ENCODE measurements around the gene ATP2B2.

Gene ATP2B2

DNA sequence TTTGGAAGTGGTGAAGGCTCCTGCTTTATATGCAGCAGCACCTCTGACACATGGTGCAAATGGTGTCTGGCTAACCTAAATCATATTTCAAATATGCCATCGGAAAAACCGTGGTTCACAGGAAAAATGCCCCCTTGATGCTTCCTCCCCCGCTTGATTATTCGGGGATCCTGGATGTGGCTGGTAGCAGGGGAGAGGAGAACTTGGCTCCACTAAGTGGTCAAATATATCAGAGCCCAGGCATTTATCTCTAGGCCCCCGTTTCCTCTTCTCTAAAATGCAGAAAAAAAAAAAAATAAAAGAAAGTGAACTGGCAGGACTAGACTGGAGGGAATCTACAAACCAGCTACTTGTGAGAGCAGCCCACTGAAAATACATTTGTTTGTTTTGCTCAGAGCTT is 18.2 kb upstream of the ATP2B2 start:
- no peak for TF ChIP-seq TCF4 (CRISPR knock-in tag; IDR thresholded peaks at IDR 0.05; ENCODE audit: borderline replicate concordance)
- no peak for TF ChIP-seq ISL1 (CRISPR knock-in tag; IDR thresholded peaks at IDR 0.05)
- TF ChIP-seq ZNF565 (CRISPR knock-in tag; conservative IDR thresholded peaks at IDR 0.05; ENCODE audit: low read depth) = no peak
- TF ChIP-seq ARNTL (CRISPR knock-in tag; IDR thresholded peaks at IDR 0.05; ENCODE audit: borderline replicate concordance, low read depth) = no peak
- no peak for TF ChIP-seq GLIS3 (CRISPR knock-in tag; IDR thresholded peaks at IDR 0.05)
- no peak for TF ChIP-seq PPARA (CRISPR knock-in tag; IDR thresholded peaks at IDR 0.05; ENCODE audit: borderline replicate concordance)
- no peak for TF ChIP-seq OSR1 (CRISPR knock-in tag; IDR thresholded peaks at IDR 0.05)
- TF ChIP-seq ESRRG (CRISPR knock-in tag; IDR thresholded peaks at IDR 0.05) = no peak
- no peak for TF ChIP-seq BACH2 (CRISPR knock-in tag; IDR thresholded peaks at IDR 0.05; ENCODE audit: borderline replicate concordance)
- no peak for TF ChIP-seq ZNF8 (CRISPR knock-in tag; IDR thresholded peaks at IDR 0.05)
- TF ChIP-seq ZC3H10 (CRISPR knock-in tag; IDR thresholded peaks at IDR 0.05) = no peak
- TF ChIP-seq RARB (CRISPR knock-in tag; IDR thresholded peaks at IDR 0.05) = no peak
- TF ChIP-seq, protein P1, sequence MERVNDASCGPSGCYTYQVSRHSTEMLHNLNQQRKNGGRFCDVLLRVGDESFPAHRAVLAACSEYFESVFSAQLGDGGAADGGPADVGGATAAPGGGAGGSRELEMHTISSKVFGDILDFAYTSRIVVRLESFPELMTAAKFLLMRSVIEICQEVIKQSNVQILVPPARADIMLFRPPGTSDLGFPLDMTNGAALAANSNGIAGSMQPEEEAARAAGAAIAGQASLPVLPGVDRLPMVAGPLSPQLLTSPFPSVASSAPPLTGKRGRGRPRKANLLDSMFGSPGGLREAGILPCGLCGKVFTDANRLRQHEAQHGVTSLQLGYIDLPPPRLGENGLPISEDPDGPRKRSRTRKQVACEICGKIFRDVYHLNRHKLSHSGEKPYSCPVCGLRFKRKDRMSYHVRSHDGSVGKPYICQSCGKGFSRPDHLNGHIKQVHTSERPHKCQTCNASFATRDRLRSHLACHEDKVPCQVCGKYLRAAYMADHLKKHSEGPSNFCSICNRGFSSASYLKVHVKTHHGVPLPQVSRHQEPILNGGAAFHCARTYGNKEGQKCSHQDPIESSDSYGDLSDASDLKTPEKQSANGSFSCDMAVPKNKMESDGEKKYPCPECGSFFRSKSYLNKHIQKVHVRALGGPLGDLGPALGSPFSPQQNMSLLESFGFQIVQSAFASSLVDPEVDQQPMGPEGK (CRISPR knock-in tag; IDR thresholded peaks at IDR 0.05; ENCODE audit: borderline replicate concordance) = no peak
- TF ChIP-seq, protein P2, sequence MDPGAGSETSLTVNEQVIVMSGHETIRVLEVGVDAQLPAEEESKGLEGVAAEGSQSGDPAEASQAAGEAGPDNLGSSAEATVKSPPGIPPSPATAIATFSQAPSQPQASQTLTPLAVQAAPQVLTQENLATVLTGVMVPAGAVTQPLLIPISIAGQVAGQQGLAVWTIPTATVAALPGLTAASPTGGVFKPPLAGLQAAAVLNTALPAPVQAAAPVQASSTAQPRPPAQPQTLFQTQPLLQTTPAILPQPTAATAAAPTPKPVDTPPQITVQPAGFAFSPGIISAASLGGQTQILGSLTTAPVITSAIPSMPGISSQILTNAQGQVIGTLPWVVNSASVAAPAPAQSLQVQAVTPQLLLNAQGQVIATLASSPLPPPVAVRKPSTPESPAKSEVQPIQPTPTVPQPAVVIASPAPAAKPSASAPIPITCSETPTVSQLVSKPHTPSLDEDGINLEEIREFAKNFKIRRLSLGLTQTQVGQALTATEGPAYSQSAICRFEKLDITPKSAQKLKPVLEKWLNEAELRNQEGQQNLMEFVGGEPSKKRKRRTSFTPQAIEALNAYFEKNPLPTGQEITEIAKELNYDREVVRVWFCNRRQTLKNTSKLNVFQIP (CRISPR knock-in tag; IDR thresholded peaks at IDR 0.05; ENCODE audit: borderline replicate concordance, low read depth) = no peak
- TF ChIP-seq, protein P3, sequence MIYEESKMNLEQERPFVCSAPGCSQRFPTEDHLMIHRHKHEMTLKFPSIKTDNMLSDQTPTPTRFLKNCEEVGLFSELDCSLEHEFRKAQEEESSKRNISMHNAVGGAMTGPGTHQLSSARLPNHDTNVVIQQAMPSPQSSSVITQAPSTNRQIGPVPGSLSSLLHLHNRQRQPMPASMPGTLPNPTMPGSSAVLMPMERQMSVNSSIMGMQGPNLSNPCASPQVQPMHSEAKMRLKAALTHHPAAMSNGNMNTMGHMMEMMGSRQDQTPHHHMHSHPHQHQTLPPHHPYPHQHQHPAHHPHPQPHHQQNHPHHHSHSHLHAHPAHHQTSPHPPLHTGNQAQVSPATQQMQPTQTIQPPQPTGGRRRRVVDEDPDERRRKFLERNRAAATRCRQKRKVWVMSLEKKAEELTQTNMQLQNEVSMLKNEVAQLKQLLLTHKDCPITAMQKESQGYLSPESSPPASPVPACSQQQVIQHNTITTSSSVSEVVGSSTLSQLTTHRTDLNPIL (CRISPR knock-in tag; IDR thresholded peaks at IDR 0.05; ENCODE audit: low read depth) = no peak
- TF ChIP-seq, protein P4, sequence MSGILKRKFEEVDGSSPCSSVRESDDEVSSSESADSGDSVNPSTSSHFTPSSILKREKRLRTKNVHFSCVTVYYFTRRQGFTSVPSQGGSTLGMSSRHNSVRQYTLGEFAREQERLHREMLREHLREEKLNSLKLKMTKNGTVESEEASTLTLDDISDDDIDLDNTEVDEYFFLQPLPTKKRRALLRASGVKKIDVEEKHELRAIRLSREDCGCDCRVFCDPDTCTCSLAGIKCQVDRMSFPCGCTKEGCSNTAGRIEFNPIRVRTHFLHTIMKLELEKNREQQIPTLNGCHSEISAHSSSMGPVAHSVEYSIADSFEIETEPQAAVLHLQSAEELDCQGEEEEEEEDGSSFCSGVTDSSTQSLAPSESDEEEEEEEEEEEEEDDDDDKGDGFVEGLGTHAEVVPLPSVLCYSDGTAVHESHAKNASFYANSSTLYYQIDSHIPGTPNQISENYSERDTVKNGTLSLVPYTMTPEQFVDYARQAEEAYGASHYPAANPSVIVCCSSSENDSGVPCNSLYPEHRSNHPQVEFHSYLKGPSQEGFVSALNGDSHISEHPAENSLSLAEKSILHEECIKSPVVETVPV (CRISPR knock-in tag; IDR thresholded peaks at IDR 0.05) = no peak
- no peak for TF ChIP-seq TOX (CRISPR knock-in tag; IDR thresholded peaks at IDR 0.05; ENCODE audit: borderline replicate concordance)
- no peak for TF ChIP-seq ZNF70 (CRISPR knock-in tag; IDR thresholded peaks at IDR 0.05)
- ATAC-seq = no peak

DNA sequence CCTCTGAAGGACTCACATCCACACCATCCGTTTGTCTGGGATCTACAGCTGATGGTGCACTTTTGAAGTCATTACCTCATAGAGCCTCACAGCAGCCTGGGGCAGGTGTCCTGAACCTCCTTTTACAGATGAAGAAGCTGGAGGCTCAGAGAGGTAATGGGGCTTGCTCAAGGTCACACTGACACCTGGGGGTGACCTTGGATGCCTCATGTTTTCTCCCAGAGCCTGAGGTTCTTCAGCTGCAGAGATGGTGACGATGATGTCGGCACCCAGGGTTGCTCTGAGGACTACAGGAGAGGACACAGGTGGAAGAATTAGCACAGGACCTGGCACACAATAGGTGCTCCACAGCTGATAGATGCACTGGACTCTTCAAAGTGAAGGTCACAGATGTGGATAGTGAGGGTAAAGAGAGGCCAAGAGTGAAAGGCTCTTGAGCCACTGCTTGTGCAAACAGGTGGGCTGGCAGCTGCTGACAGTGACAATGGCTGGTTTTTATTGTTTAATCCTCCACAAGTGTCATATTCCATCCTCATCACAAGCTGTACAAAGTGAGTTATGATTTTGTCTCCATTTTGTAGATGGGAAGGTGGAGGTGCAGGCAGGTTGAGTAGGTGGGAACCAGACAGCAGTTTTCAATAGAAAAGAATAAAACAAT is 17.4 kb upstream of the ATP2B2 start:
- ATAC-seq = no peak
- no peak for TF ChIP-seq ISL1 (CRISPR knock-in tag; IDR thresholded peaks at IDR 0.05)
- no peak for TF ChIP-seq ZFP30 (CRISPR knock-in tag; IDR thresholded peaks at IDR 0.05)
- no peak for TF ChIP-seq BACH2 (CRISPR knock-in tag; IDR thresholded peaks at IDR 0.05; ENCODE audit: borderline replicate concordance)
- TF ChIP-seq RARB (CRISPR knock-in tag; IDR thresholded peaks at IDR 0.05) = no peak
- TF ChIP-seq ESRRG (CRISPR knock-in tag; IDR thresholded peaks at IDR 0.05) = no peak
- TF ChIP-seq PPARA (CRISPR knock-in tag; IDR thresholded peaks at IDR 0.05; ENCODE audit: borderline replicate concordance) = no peak
- TF ChIP-seq, protein P4 (CRISPR knock-in tag; IDR thresholded peaks at IDR 0.05) = no peak
- TF ChIP-seq, protein P5, sequence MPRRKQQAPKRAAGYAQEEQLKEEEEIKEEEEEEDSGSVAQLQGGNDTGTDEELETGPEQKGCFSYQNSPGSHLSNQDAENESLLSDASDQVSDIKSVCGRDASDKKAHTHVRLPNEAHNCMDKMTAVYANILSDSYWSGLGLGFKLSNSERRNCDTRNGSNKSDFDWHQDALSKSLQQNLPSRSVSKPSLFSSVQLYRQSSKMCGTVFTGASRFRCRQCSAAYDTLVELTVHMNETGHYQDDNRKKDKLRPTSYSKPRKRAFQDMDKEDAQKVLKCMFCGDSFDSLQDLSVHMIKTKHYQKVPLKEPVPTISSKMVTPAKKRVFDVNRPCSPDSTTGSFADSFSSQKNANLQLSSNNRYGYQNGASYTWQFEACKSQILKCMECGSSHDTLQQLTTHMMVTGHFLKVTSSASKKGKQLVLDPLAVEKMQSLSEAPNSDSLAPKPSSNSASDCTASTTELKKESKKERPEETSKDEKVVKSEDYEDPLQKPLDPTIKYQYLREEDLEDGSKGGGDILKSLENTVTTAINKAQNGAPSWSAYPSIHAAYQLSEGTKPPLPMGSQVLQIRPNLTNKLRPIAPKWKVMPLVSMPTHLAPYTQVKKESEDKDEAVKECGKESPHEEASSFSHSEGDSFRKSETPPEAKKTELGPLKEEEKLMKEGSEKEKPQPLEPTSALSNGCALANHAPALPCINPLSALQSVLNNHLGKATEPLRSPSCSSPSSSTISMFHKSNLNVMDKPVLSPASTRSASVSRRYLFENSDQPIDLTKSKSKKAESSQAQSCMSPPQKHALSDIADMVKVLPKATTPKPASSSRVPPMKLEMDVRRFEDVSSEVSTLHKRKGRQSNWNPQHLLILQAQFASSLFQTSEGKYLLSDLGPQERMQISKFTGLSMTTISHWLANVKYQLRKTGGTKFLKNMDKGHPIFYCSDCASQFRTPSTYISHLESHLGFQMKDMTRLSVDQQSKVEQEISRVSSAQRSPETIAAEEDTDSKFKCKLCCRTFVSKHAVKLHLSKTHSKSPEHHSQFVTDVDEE (CRISPR knock-in tag; IDR thresholded peaks at IDR 0.05) = no peak
- TF ChIP-seq, protein P3 (CRISPR knock-in tag; IDR thresholded peaks at IDR 0.05; ENCODE audit: low read depth) = no peak
- no peak for TF ChIP-seq CSDC2 (CRISPR knock-in tag; IDR thresholded peaks at IDR 0.05)
- no peak for TF ChIP-seq TCF4 (CRISPR knock-in tag; IDR thresholded peaks at IDR 0.05; ENCODE audit: borderline replicate concordance)
- no peak for TF ChIP-seq ZC3H10 (CRISPR knock-in tag; IDR thresholded peaks at IDR 0.05)
- no peak for TF ChIP-seq OSR1 (CRISPR knock-in tag; IDR thresholded peaks at IDR 0.05)
- TF ChIP-seq, protein P1 (CRISPR knock-in tag; IDR thresholded peaks at IDR 0.05; ENCODE audit: borderline replicate concordance) = no peak
- no peak for TF ChIP-seq TOX (CRISPR knock-in tag; IDR thresholded peaks at IDR 0.05; ENCODE audit: borderline replicate concordance)
- TF ChIP-seq, protein P2 (CRISPR knock-in tag; IDR thresholded peaks at IDR 0.05; ENCODE audit: borderline replicate concordance, low read depth) = no peak
- TF ChIP-seq GLIS3 (CRISPR knock-in tag; IDR thresholded peaks at IDR 0.05) = no peak
- no peak for TF ChIP-seq ZNF565 (CRISPR knock-in tag; conservative IDR thresholded peaks at IDR 0.05; ENCODE audit: low read depth)

Data from SK-N-SH treated with all-trans-retinoic acid at 6 μM for 48 hours (cell line).